Keratinocyte (primary cell): ENCODE results near the gene PPP4R4. TPM values are rescaled to one million over a fixed set of nuclear protein-coding genes. Genes with fewer than 3 reads are reported as not detected.

Experiments
- DNase-seq: peaks from one replicate; pipeline ENCODE4 v3.0.0-alpha.2; 2011; ENCODE audit warnings: low read depth, missing footprints, low spot score
- FAIRE-seq: peaks from 2 replicates; lab custom pipeline; 2011; peaks lifted over from hg19 to GRCh38; lab: Jason Lieb, UNC
- H2AFZ ChIP-seq: 2 replicates; pipeline ENCODE4 v1.6.0; 2012; ENCODE audit warnings: low read length, control low read depth, inconsistent platforms; ENCODE audit not compliant: control insufficient read depth
- H3K27ac ChIP-seq: 2 replicates; pipeline ENCODE4 v1.5.1; 2011; ENCODE audit warnings: low read length; ENCODE audit not compliant: control insufficient read depth, insufficient read depth
- H3K27me3 ChIP-seq: 3 replicates; pipeline ENCODE4 v1.6.0; 2011; ENCODE audit warnings: low read length; ENCODE audit not compliant: control insufficient read depth, insufficient read depth; ENCODE audit errors: extremely low read depth
- H3K36me3 ChIP-seq, 2 experiments: 2 replicates in 1 of 2; 3 replicates in 1 of 2; pipeline ENCODE4 v1.5.1; 2011; ENCODE audit warnings: low read length in 2 of 2, mild to moderate bottlenecking in 1 of 2; ENCODE audit not compliant: control insufficient read depth in 2 of 2, insufficient read depth in 2 of 2; ENCODE audit errors: extremely low read depth in 1 of 2
- H3K4me1 ChIP-seq: 3 replicates; pipeline ENCODE4 v1.5.1; 2011; ENCODE audit warnings: low read length; ENCODE audit not compliant: control insufficient read depth, insufficient read depth; ENCODE audit errors: extremely low read depth
- H3K4me2 ChIP-seq: 3 replicates; pipeline ENCODE4 v1.6.0; 2011; ENCODE audit warnings: low read depth, low read length; ENCODE audit not compliant: control insufficient read depth, insufficient read depth; ENCODE audit errors: extremely low read depth
- H3K4me3 ChIP-seq, 3 experiments: fragments of 200-600 bp in 1 of 3; sonication (generic) in 1 of 3; 2 replicates in 2 of 3; 3 replicates in 1 of 3; pipeline ENCODE4 v1.5.1; 2011 to 2016; ENCODE audit warnings: low read length in 3 of 3, mild to moderate bottlenecking in 3 of 3, control low read depth in 2 of 3, inconsistent platforms in 1 of 3, low read depth in 1 of 3, mixed read lengths in 1 of 3, mixed run types in 1 of 3, moderate library complexity in 1 of 3; ENCODE audit not compliant: control insufficient read depth in 2 of 3, insufficient read depth in 2 of 3; ENCODE audit errors: extremely low read depth in 1 of 3
- H3K79me2 ChIP-seq: 2 replicates; pipeline ENCODE4 v1.6.0; 2012; ENCODE audit warnings: low read length; ENCODE audit not compliant: control insufficient read depth, insufficient read depth
- H3K9ac ChIP-seq: 3 replicates; pipeline ENCODE4 v1.6.0; 2011; ENCODE audit warnings: low read length; ENCODE audit not compliant: control insufficient read depth, insufficient read depth; ENCODE audit errors: extremely low read depth
- H3K9me1 ChIP-seq: 3 replicates; pipeline ENCODE4 v1.6.0; 2011; ENCODE audit warnings: low read length; ENCODE audit not compliant: control insufficient read depth, insufficient read depth; ENCODE audit errors: extremely low read depth
- H3K9me3 ChIP-seq: 2 replicates; pipeline ENCODE4 v1.5.1; 2012; ENCODE audit warnings: low read depth, low read length; ENCODE audit not compliant: control insufficient read depth
- H4K20me1 ChIP-seq: 3 replicates; pipeline ENCODE4 v1.6.0; 2011; ENCODE audit warnings: low read length; ENCODE audit not compliant: control insufficient read depth, insufficient read depth; ENCODE audit errors: extremely low read depth
- EZH2 ChIP-seq: IDR thresholded peaks from one replicate; pipeline ENCODE4 v1.6.1; 2012; ENCODE audit warnings: inconsistent platforms, mild to moderate bottlenecking, low read length, moderate library complexity
- dilution Hi-C: fragments of 300-500 bp; cut with MboI; formaldehyde crosslinking; loops from one replicate; pipeline ENCODE4 v1.7.0; 2020; ENCODE audit warnings: low sequenced_read_pairs; ENCODE audit not compliant: extremely low pct_ligation_motif_present
- polyA plus RNA-seq, 5 experiments: library from polyadenylated mRNA; depleted of rRNA in 3 of 5; stranded (reverse) in 3 of 5; stranded (forward) in 1 of 5; unstranded in 1 of 5; fragments of >200 nt; gene quantifications; 1 replicate in 1 of 5; 2 replicates in 3 of 5; 3 replicates in 1 of 5; pipeline versions ENCODE4 v1.2.1 to v1.2.3, GENCODE V29; 2011 to 2012; ENCODE audit warnings: missing spikeins in 2 of 5, low read depth in 1 of 5, low replicate concordance in 1 of 5
- TF ChIP-seq, protein P1 (sequence below), 3 experiments: IDR thresholded peaks in 1 of 3; conservative IDR thresholded peaks in 1 of 3; optimal IDR thresholded peaks in 1 of 3; 2 replicates in 2 of 3; 3 replicates in 1 of 3; pipeline versions ENCODE3 to v1.5.1; 2011; ENCODE audit warnings: low read length in 3 of 3, mild to moderate bottlenecking in 3 of 3, moderate library complexity in 2 of 3, control low read depth in 1 of 3, inconsistent platforms in 1 of 3; ENCODE audit not compliant: insufficient read depth in 2 of 3; ENCODE audit errors: extremely low read depth in 1 of 3

PPP4R4 gene
- polyA plus RNA-seq, 1 donor (not counting 4 experiments of a cell fraction or from before 2014, with no cell fraction given) = 9.0 TPM

DNA sequence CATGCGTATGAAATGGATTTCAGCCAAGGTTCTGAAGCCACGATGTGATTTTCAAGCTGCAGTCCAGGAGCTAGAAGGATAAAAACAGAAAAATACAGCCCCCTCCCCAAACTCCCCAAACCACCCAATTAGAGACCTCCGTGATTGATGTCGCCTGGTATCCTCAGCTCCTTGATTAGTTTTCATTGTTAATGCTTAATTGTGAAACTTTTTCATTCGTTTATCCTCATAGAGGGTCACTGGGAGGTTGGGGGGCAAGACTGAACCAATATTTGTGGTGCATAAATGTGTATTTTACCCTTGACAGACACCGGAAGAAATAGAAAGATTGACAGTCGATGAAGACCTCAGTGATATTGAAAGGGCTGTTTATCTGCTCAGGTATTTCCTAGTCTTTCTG lies 1.6 kb downstream of the PPP4R4 start:
- peaks cover 13% of the 10 kb centered on the region for H3K79me2 ChIP-seq
- peak overlapping the region; percentile 73 for H3K4me2 ChIP-seq
- DNase-seq (no peak), FAIRE-seq (no peak)
- peaks cover under 1% of the 10 kb centered on the region for H4K20me1 ChIP-seq
- H3K9me1 ChIP-seq = no peaks in the 10 kb centered on the region
- H3K27ac ChIP-seq = peak overlapping the region; percentile 74
- no peaks in the 10 kb centered on the region for H3K9me3 ChIP-seq
- peak overlapping the region; percentile 76 to 94 (median 85) for H3K4me3 ChIP-seq
- no peaks in the 10 kb centered on the region for H3K36me3 ChIP-seq
- H3K4me1 ChIP-seq = peaks cover 34% of the 10 kb centered on the region
- H3K9ac ChIP-seq = peak overlapping the region; percentile 69
- H3K27me3 ChIP-seq = no peaks in the 10 kb centered on the region
- dilution Hi-C loops = no loop called here
- TF ChIP-seq, protein P1, sequence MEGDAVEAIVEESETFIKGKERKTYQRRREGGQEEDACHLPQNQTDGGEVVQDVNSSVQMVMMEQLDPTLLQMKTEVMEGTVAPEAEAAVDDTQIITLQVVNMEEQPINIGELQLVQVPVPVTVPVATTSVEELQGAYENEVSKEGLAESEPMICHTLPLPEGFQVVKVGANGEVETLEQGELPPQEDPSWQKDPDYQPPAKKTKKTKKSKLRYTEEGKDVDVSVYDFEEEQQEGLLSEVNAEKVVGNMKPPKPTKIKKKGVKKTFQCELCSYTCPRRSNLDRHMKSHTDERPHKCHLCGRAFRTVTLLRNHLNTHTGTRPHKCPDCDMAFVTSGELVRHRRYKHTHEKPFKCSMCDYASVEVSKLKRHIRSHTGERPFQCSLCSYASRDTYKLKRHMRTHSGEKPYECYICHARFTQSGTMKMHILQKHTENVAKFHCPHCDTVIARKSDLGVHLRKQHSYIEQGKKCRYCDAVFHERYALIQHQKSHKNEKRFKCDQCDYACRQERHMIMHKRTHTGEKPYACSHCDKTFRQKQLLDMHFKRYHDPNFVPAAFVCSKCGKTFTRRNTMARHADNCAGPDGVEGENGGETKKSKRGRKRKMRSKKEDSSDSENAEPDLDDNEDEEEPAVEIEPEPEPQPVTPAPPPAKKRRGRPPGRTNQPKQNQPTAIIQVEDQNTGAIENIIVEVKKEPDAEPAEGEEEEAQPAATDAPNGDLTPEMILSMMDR (optimal IDR thresholded peaks at IDR 0.05 in 1 of 3, IDR thresholded peaks at IDR 0.05 in 1 of 3, conservative IDR thresholded peaks at IDR 0.05 in 1 of 3; ENCODE audit: extremely low read depth in 1 of 3, insufficient read depth in 2 of 3, low read length in 3 of 3) = no peak
- TF ChIP-seq EZH2 = no peak
- no peak overlapping the region for H2AFZ ChIP-seq

DNA sequence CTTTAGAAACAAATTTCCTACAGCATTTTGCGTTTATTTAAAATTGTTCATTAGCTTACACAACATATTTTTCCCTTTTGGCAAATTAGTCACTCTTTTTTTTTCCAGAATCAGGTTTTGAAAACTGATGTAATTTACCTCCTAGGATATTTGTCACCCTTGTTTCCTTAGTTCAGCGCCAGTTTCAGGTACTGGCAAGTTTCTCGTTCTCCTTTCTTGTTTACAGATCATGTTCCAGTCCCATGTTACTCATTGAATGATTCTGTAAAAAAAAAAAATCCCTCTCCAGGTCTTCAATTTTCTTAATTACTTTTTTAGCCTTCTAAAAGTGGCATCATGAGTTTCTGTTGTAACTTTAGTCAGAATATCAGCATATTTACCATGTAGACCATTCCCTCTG lies 2.7 kb downstream of the PPP4R4 start:
- no peaks in the 10 kb centered on the region for H3K9me3 ChIP-seq
- TF ChIP-seq, protein P1 (optimal IDR thresholded peaks at IDR 0.05 in 1 of 3, IDR thresholded peaks at IDR 0.05 in 1 of 3, conservative IDR thresholded peaks at IDR 0.05 in 1 of 3; ENCODE audit: extremely low read depth in 1 of 3, insufficient read depth in 2 of 3, low read length in 3 of 3) = no peak
- no peak for TF ChIP-seq EZH2
- peaks cover 4% of the 10 kb centered on the region for H4K20me1 ChIP-seq
- DNase-seq (peak; percentile 30), FAIRE-seq (peak; percentile 64)
- peak overlapping the region in 2 of 3 experiments; percentile 9 to 85 for H3K4me3 ChIP-seq
- no peaks in the 10 kb centered on the region for H3K36me3 ChIP-seq
- H2AFZ ChIP-seq = no peak overlapping the region
- peak overlapping the region; percentile 73 for H3K4me2 ChIP-seq
- peaks cover 27% of the 10 kb centered on the region for H3K4me1 ChIP-seq
- H3K27ac ChIP-seq = peak overlapping the region; percentile 74
- no peaks in the 10 kb centered on the region for H3K27me3 ChIP-seq
- peak overlapping the region; percentile 69 for H3K9ac ChIP-seq
- peaks cover 17% of the 10 kb centered on the region for H3K79me2 ChIP-seq
- dilution Hi-C loops = no loop called here
- no peaks in the 10 kb centered on the region for H3K9me1 ChIP-seq
